Cardiac fibroblast (primary cell): ENCODE data around the gene ATP11A.

Experiments
- DNase-seq, 2 donors: peaks; one replicate each; pipeline versions ENCODE4 v3.0.0 to v3.0.0-alpha.2; 2010; ENCODE audit warnings: low read depth in 2 of 2
- H3K4me3 ChIP-seq, 2 donors: replicated peaks in 1 of 2; 1 replicate in 1 of 2; 2 replicates in 1 of 2; pipeline ENCODE4 v1.5.1; 2011; ENCODE audit warnings: low read depth in 2 of 2, low read length in 2 of 2, mild to moderate bottlenecking in 2 of 2, moderate library complexity in 1 of 2
- TF ChIP-seq, protein P1 (sequence below): IDR thresholded peaks from one replicate; pipeline ENCODE4 v1.5.1; 2011; ENCODE audit warnings: low read depth, mild to moderate bottlenecking, low read length, inconsistent platforms

The ATP11A gene

DNA sequence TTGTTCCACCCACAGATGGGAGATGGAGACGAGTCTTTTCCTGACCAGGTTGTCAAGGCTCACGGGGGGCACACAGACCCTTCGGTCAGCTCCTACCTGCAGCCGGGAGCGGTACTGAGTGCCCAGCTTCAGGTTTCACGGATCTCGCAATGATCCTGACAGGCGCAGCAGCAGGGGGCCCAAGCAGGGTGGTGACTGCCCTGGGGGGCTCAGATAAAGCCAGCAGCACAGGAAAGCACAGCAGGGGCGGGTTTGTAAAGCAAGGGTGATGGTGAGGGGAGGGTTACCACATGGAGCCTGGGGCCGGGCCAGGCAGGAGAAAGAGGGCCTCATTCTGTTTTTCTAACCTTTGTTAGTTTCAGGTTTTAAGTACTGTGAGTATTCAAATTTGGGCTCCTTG is 41.7 kb upstream of the ATP11A start:
- H3K4me3 ChIP-seq = no peak overlapping the region
- no peak for DNase-seq
- TF ChIP-seq, protein P1, sequence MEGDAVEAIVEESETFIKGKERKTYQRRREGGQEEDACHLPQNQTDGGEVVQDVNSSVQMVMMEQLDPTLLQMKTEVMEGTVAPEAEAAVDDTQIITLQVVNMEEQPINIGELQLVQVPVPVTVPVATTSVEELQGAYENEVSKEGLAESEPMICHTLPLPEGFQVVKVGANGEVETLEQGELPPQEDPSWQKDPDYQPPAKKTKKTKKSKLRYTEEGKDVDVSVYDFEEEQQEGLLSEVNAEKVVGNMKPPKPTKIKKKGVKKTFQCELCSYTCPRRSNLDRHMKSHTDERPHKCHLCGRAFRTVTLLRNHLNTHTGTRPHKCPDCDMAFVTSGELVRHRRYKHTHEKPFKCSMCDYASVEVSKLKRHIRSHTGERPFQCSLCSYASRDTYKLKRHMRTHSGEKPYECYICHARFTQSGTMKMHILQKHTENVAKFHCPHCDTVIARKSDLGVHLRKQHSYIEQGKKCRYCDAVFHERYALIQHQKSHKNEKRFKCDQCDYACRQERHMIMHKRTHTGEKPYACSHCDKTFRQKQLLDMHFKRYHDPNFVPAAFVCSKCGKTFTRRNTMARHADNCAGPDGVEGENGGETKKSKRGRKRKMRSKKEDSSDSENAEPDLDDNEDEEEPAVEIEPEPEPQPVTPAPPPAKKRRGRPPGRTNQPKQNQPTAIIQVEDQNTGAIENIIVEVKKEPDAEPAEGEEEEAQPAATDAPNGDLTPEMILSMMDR = no peak

DNA sequence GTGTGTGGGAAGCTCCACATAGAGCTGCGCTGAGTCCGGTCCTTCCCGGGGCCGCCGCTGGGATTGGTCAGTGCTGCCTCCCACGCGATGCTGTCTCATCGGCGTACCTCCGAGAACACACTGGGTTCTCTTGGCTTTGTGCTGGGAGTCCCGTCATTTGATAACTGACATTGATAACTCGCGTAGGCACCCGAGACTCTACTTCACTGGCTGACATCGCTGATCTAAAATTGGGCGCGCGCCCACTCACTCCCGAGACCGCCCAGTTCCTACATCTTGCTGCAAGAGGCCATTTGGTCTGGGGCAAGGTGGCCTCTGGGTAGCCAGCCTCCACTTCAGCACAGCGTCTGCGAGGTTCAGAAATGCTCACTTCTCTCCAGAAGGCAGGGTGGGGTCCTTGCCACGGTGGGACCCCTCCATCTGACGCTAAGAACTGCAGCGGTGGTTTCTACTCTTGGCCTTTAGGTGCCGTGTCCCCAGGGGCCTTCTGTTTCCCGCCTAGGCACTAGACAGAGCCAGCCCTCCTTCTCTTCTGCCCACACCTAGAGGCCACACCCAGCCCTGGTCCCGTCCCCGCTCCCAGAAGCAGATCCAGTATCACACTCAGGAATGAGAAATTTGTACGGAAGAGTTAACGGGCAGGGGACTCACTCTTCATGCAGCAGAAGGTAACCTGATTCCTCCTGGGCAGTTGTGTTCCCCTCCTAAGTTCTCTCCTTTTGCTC is 40.7 kb upstream of the ATP11A start:
- TF ChIP-seq, protein P1 = no peak
- H3K4me3 ChIP-seq = no peak overlapping the region
- no peak for DNase-seq

DNA sequence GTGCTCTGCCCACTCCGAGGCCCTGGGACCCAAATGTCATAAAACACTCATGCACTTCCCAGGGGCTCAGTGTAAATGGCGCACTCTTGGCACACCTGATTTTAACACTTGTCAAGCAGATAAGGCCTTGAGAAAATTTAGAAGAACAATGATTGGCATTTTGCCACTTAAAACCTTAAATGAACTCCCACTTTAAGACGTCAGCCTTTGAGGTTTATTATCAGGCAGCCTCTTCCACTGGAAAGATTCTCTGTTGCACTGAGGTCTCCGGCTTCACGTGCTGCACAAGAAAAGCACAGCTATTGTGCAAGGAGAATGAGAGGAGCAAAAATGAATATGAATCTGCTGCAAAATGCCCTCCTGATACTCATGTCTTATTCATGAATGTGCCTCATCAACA is 38.5 kb upstream of the ATP11A start:
- DNase-seq = peak; percentile 2 to 79
- H3K4me3 ChIP-seq = no peak overlapping the region
- TF ChIP-seq, protein P1 = no peak

DNA sequence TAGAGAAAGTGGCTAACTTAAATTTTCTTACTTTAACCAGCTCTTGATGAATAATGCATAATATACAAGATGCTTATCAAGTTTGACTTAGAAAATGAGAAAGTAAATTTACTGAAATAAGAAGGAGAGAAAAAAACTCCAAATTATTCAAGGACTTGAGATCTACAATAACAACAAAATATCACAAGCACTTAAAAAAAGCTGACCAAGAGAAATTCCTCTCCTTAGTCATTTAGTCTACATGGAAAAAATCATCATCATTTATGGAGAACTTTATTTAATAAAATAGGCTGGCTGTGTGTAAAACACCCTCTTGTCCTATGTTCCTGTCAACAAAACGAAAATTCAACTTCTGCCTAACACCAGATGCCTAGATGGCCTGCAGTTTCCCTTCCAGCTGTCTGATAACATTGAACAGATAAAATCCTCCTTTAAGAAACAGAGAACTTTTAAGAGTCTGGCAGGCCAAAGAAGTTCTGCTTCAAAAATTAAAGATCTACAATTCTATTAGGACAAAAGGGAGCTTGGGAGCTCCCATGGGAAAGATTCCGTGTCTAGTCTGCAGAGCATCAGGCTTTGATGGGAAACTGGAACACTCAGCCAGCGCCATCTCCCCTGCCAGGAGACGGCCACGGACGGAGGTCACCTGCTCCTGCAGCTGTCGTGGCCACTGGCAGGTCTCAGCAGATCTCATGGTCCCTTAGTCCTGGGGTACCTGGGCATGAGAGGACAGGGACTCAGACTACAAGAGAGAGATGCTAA is 37.9 kb upstream of the ATP11A start:
- H3K4me3 ChIP-seq = no peak overlapping the region
- no peak for DNase-seq
- TF ChIP-seq, protein P1 = no peak

DNA sequence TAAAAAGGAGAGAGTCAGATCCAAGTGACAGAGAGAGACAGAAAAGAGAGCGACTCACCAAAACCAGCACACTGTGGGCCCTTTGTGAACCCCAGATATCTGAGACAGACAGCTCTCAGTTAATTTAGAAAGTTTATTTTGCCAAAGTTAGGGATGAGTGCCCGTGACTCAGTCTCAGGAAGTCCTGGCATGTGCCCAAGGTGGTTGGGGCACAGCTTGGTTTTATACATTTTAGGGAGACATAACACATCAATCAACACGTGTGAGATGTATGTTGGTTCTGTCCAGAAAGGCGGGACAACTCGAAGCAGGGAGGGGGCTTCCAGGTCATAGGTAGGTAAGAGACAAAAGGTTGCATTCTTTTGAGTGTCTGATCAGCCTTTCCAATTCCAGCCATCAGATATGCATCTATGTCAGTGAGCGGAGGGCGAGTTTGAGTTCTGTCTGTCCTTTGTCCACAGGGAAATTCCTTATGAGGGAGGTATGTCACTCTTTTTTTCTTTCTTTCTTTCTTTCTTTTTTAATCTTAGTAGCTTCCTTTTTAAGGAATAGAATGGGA is 37.2 kb upstream of the ATP11A start:
- TF ChIP-seq, protein P1 = no peak
- H3K4me3 ChIP-seq = no peak overlapping the region
- DNase-seq = no peak

DNA sequence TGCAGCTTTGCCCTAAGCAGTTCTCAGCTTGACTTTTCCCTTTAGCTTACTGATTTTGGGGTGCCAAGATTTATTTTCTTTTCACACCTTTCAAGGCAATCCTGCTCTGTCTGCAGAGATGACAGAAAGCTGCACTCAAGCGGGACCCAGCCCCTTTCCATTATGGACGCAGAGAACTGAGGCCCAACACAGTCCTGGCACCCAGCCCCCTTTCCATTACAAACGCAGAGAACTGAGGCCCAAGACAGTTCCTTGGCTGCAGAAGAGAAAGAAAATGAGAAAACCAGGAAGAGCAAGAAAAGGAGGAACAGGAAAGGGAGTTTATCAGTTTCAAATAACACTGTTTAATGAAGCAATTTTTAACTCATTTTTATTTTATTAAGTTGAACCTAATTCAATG is 36.8 kb upstream of the ATP11A start:
- H3K4me3 ChIP-seq = no peak overlapping the region
- TF ChIP-seq, protein P1 = no peak
- DNase-seq = no peak
